Mucosa of rectum (tissue), 2 donors: ENCODE results near the gene HS3ST1.

Experiments used
- H3K27ac ChIP-seq, 2 donors: one replicate each; pipeline ENCODE4 v1.7.0; 2013; ENCODE audit warnings: inconsistent platforms in 2 of 2, low read depth in 2 of 2, low read length in 2 of 2
- H3K27me3 ChIP-seq, 2 donors: one replicate each; pipeline ENCODE4 v1.7.0; 2013; ENCODE audit warnings: low read length in 2 of 2; ENCODE audit not compliant: control insufficient read depth in 2 of 2, insufficient read depth in 2 of 2
- H3K36me3 ChIP-seq, 2 donors: one replicate each; pipeline ENCODE4 v1.7.0; 2013; ENCODE audit warnings: low read length in 2 of 2; ENCODE audit not compliant: control insufficient read depth in 2 of 2, insufficient read depth in 2 of 2
- H3K4me1 ChIP-seq, 2 donors: one replicate each; pipeline ENCODE4 v1.7.0; 2013; ENCODE audit warnings: low read length in 2 of 2, mild to moderate bottlenecking in 1 of 2; ENCODE audit not compliant: control insufficient read depth in 2 of 2, insufficient read depth in 2 of 2
- H3K4me3 ChIP-seq, 2 donors: one replicate each; pipeline ENCODE4 v1.7.0; 2013; ENCODE audit warnings: low read length in 2 of 2
- H3K9ac ChIP-seq, 2 donors: one replicate each; pipeline ENCODE4 v1.7.0; 2013; ENCODE audit warnings: low read length in 2 of 2, low read depth in 1 of 2, mild to moderate bottlenecking in 1 of 2
- H3K9me3 ChIP-seq, 2 donors: one replicate each; pipeline ENCODE4 v1.7.0; 2013; ENCODE audit warnings: low read length in 2 of 2; ENCODE audit not compliant: control insufficient read depth in 2 of 2
- donor health status: healthy.
- donor health status: Normal muscosa, but diverticular disease.

Gene HS3ST1

DNA sequence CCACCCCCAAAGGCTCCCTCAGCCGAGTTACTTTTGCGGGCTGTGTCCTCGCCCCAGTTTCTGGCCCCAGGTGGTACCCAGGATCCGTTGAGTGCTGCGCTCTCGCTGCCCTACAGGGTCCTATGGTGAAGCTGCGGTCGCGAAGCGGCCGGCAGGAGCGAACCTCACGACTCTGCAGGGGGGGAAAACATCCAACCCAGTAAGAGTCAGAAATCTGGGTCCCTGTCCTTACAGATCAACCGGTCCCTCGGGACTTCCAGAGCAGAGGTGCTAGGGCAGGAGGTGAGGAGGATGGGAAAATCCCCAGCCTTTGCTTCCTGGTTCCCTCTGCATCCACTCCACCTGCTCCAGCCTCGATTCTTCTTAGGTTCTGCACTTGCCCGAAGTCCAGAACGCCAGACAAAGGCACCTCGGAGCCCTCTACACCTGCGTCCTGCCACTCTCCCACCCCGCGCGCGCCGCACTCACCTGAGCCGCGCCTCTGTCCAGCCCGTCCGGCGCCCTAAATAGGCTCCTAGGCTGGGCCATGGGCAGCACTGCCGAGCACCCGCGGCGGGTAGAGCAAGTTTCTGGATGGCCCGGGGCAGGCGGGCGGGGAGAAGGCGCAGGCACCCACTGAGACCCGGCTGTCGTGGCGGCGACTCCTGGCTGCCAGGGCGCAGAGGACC is at the start of gene HS3ST1:
Gene HS3ST1 (minus strand): TSS at position 664 of the 668 bp plus-strand sequence. CDS start 28,889 bp downstream, outside the sequence.
- H3K4me3 ChIP-seq = peak within 1 kb of the TSS; percentile 87 to 96
- H3K27me3 ChIP-seq = no peaks in the 10 kb centered on the region
- H3K9me3 ChIP-seq = no peaks in the 10 kb centered on the region
- H3K36me3 ChIP-seq = no peaks in the 10 kb centered on the region
- peak within 1 kb of the TSS; percentile 92 to 94 for H3K27ac ChIP-seq
- H3K9ac ChIP-seq = peak within 1 kb of the TSS; percentile 68 to 82
- H3K4me1 ChIP-seq = peaks cover 3 to 26% of the 10 kb centered on the region in 2 donors

- H3K27ac ChIP-seq = no peak overlapping the region
- no peaks in the 10 kb centered on the region for H3K27me3 ChIP-seq
- H3K36me3 ChIP-seq = no peaks in the 10 kb centered on the region
- no peak overlapping the region for H3K9ac ChIP-seq
- H3K4me1 ChIP-seq = no peaks in the 10 kb centered on the region
- no peak overlapping the region for H3K4me3 ChIP-seq
- H3K9me3 ChIP-seq = no peaks in the 10 kb centered on the region
These were observed 47.2 kb upstream of the HS3ST1 start for GRCh38 chr4:11475871-11476270.

DNA sequence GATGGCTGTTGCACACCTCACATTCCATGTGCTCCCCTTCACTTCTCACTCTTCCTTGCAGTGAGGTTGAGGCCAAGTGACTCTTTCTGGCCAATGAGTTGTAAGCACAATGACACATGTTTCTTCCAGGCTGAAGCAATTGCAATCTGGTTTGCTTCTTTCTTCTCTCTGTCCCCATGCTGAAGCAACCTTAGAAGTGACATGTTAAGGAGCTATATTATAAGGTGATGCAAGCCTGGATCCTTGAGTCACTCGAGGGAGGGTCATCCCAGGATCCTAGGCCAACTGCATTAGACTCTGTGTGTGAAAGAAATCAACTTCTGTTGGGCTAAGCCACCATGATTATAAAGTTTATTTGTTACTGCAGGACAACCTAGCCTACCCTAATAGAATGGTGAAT is 45.5 kb upstream of the HS3ST1 start:
- H3K4me1 ChIP-seq = no peaks in the 10 kb centered on the region

DNA sequence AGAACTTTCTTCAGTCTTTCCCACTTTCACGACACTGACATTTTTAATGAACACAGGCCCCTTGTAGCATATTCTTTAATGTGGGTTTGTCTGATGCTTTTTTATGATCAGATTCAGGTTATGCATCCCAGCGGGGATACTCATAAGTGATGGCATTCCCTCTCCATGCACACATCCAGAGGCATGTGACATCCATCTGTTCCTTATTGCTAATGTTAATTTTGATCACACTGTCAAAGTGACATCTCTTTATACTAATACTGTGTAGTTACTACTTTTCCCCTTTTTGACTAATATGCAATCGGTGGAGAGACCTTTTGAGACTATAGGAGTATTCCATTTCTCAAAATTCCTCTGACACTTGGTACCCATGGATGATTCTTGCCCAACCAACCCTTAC is 43.8 kb upstream of the HS3ST1 start:
- Histone ChIP-seq H3K27me3 (no peaks in the 10 kb centered on the region), H3K9me3 (no peaks in the 10 kb centered on the region), H3K27ac (no peak overlapping the region), H3K4me3 (no peak overlapping the region), H3K4me1 (no peaks in the 10 kb centered on the region), H3K36me3 (no peaks in the 10 kb centered on the region), H3K9ac (no peak overlapping the region)

More for the DNA sequence above, 45.5 kb upstream of the HS3ST1 start:
- Histone ChIP-seq H3K9me3 (no peaks in the 10 kb centered on the region), H3K9ac (no peak overlapping the region), H3K4me3 (no peak overlapping the region), H3K27me3 (no peaks in the 10 kb centered on the region), H3K36me3 (no peaks in the 10 kb centered on the region), H3K27ac (no peak overlapping the region)

DNA sequence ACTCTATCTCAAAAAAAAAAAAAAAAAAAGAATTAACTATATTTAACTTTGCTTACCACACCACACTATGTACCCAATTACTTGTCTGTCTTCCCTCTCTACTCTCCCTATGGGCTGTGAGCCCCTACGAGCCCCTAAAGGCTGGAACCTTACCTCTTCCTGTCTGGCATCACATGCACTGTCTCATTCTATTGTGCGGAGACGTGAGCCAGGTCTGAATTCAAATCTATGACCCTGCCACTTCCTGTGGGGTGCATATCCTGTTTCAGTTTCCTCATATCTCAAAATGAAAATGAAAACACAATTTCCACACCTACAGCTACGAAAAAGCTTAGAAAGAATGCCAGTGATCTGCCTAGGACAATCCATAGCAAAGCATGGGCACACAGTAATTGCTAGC is 42.9 kb upstream of the HS3ST1 start:
- peak overlapping the region in 1 of 2 donors; percentile 5 for H3K27ac ChIP-seq
- no peaks in the 10 kb centered on the region for H3K36me3 ChIP-seq
- no peaks in the 10 kb centered on the region for H3K9me3 ChIP-seq
- peak overlapping the region in 1 of 2 donors; percentile 53 for H3K4me3 ChIP-seq
- H3K27me3 ChIP-seq = no peaks in the 10 kb centered on the region
- no peaks in the 10 kb centered on the region for H3K4me1 ChIP-seq
- no peak overlapping the region for H3K9ac ChIP-seq

DNA sequence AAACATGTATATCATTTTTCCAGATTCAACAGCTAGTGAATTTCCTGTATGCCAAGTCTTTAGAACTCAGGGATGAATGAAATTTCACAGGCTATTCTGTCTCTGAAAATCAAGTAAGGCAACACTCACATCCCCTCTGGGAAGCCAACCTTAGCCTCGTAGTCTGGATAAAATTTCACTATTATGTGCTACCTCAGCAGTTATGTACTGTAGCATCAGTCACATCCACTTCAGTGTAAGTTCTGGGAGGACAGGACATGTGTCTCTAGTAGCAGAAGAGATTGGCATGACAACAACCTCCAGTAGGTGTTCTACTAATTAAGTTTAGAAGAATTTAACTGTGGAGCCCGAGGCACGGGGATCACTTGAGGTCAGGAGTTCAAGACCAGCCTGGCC is 42.4 kb upstream of the HS3ST1 start:
- Histone ChIP-seq H3K27ac (peak overlapping the region in 1 of 2 donors; percentile 12), H3K4me3 (no peak overlapping the region), H3K36me3 (no peaks in the 10 kb centered on the region), H3K27me3 (no peaks in the 10 kb centered on the region), H3K9me3 (no peaks in the 10 kb centered on the region), H3K9ac (no peak overlapping the region), H3K4me1 (no peaks in the 10 kb centered on the region)

GRCh38 chr4:11470438-11471045 is 41.8 kb upstream of the HS3ST1 start:
- Histone ChIP-seq H3K36me3 (no peaks in the 10 kb centered on the region), H3K27ac (no peak overlapping the region), H3K27me3 (no peaks in the 10 kb centered on the region), H3K9me3 (no peaks in the 10 kb centered on the region), H3K4me1 (no peaks in the 10 kb centered on the region), H3K4me3 (no peak overlapping the region), H3K9ac (no peak overlapping the region)

DNA sequence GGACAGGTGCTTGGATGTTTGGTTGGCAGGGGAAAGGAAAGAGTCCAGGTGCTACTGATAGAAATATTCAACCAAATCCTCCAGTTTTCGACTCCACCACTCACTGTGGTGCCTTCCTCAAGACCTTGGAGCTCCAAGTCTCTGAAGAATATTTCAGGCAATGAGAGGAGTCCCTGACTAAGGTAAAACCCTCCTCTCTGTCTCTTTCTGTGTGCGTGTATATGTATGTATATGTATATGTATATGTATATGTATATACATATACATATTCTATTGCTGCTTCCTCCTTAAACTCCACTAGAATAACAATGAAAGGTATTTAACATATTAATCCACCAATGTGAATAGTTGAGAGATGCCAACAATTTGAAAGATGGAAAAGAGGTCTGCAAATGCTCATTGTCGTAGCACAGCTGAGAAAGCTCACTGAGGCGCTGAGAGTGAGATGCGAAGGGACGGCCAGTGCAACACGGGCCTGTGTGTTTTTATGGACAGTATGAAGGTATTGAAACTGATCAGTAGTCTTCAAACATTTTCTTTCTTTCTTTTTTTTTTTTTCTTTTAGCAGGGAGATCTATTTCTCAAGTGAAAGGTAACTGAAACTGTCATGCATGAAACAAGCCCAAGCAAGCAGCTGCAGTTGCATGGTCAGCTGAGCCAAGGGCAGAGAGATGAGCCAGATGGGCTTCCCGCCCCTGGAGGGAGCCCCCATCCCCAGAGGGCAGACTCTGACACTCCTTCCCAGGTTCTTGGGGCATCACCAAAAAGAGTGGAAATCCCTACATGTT is 41.1 kb upstream of the HS3ST1 start:
- Histone ChIP-seq H3K27ac (no peak overlapping the region), H3K9ac (no peak overlapping the region), H3K9me3 (no peaks in the 10 kb centered on the region), H3K27me3 (no peaks in the 10 kb centered on the region), H3K36me3 (no peaks in the 10 kb centered on the region), H3K4me1 (no peaks in the 10 kb centered on the region), H3K4me3 (no peak overlapping the region)

- no peaks in the 10 kb centered on the region for H3K9me3 ChIP-seq
- H3K36me3 ChIP-seq = no peaks in the 10 kb centered on the region
- H3K9ac ChIP-seq = no peak overlapping the region
- no peak overlapping the region for H3K27ac ChIP-seq
- H3K4me1 ChIP-seq = no peaks in the 10 kb centered on the region
- no peaks in the 10 kb centered on the region for H3K27me3 ChIP-seq
- H3K4me3 ChIP-seq = no peak overlapping the region
These were observed 40.2 kb upstream of the HS3ST1 start for GRCh38 chr4:11468901-11469300.

DNA sequence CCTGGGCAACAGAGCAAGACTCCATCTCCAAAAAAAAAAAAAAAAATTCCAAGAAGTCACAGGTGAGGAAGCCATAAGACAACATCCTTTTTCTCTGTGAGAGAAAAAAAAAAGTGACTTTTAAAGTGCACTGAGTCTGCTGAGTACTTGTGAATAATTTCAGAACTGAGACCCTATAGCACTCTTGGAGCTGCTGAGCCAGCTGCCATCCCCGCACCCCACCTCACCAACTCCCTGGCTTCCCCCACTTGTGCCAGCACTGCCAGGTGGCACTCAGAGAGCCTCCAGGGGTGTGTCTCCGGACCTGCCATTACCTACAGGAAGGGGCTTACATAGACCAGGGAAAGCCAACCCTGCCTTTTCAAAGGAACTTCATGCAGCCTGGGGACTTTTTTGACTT is 39.2 kb upstream of the HS3ST1 start:
- Histone ChIP-seq H3K4me3 (no peak overlapping the region), H3K4me1 (no peaks in the 10 kb centered on the region), H3K27ac (no peak overlapping the region), H3K27me3 (no peaks in the 10 kb centered on the region), H3K9ac (no peak overlapping the region), H3K9me3 (no peaks in the 10 kb centered on the region), H3K36me3 (no peaks in the 10 kb centered on the region)
